ENCODE measurements around the gene BMP7.

The BMP7 gene

DNA sequence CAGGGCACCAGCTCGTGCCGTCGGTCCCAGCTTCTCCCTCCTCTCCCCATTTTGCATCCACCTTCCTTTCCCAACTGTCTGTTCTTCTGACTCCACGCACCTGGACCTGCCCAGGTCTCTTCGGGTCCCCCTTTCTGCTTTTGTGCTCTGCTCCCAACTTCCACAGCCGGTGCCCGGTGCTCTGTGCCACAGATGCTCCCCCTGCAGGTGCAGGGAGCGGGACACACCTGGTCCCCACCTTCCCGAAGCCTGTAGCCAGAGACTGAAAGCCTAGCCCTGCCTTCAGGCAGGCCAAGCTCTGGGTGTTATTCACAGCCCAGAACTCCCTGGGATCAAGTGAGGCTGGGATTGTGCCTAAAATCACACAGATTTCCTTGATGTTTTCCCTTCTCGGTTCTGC, 24.6 kb upstream of the BMP7 start:
- Histone ChIP-seq H3K36me3 (no peaks in the 10 kb centered on the region), H3K9me3 (no peaks in the 10 kb centered on the region), H3K27me3 (peaks cover 5% of the 10 kb centered on the region; the same call in 1 of the 2 replicates), H3K4me1 (no peaks in the 10 kb centered on the region), H3K4me3 (ENCODE audit: low read depth, low read length) (no peak overlapping the region)
- TF ChIP-seq, protein P1, sequence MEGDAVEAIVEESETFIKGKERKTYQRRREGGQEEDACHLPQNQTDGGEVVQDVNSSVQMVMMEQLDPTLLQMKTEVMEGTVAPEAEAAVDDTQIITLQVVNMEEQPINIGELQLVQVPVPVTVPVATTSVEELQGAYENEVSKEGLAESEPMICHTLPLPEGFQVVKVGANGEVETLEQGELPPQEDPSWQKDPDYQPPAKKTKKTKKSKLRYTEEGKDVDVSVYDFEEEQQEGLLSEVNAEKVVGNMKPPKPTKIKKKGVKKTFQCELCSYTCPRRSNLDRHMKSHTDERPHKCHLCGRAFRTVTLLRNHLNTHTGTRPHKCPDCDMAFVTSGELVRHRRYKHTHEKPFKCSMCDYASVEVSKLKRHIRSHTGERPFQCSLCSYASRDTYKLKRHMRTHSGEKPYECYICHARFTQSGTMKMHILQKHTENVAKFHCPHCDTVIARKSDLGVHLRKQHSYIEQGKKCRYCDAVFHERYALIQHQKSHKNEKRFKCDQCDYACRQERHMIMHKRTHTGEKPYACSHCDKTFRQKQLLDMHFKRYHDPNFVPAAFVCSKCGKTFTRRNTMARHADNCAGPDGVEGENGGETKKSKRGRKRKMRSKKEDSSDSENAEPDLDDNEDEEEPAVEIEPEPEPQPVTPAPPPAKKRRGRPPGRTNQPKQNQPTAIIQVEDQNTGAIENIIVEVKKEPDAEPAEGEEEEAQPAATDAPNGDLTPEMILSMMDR (IDR thresholded peaks at IDR 0.05; ENCODE audit: low read depth, low read length) = no peak
- no peak for DNase-seq

DNA sequence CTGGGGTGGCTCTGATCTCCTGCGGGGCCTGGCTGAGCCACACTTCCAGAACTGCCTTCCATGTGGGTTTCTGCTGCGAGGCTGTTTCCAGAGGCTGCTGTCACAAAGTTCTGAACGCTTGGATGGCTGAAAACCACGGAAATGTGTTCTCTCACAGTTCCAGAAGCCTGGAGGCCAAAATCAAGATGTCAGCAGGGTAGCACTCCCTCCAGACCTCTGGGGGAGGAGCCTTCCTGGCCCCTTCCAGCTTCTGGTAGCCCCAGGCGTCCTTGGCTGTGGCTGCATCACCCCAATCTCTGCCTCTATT, 23.7 kb upstream of the BMP7 start:
- no peaks in the 10 kb centered on the region for H3K4me1 ChIP-seq
- no peaks in the 10 kb centered on the region for H3K9me3 ChIP-seq
- no peak overlapping the region for H3K4me3 ChIP-seq (ENCODE audit: low read depth, low read length)
- no peaks in the 10 kb centered on the region for H3K36me3 ChIP-seq
- TF ChIP-seq, protein P1 (IDR thresholded peaks at IDR 0.05; ENCODE audit: low read depth, low read length) = no peak
- H3K27me3 ChIP-seq = peaks cover 5% of the 10 kb centered on the region
- DNase-seq = no peak

DNA sequence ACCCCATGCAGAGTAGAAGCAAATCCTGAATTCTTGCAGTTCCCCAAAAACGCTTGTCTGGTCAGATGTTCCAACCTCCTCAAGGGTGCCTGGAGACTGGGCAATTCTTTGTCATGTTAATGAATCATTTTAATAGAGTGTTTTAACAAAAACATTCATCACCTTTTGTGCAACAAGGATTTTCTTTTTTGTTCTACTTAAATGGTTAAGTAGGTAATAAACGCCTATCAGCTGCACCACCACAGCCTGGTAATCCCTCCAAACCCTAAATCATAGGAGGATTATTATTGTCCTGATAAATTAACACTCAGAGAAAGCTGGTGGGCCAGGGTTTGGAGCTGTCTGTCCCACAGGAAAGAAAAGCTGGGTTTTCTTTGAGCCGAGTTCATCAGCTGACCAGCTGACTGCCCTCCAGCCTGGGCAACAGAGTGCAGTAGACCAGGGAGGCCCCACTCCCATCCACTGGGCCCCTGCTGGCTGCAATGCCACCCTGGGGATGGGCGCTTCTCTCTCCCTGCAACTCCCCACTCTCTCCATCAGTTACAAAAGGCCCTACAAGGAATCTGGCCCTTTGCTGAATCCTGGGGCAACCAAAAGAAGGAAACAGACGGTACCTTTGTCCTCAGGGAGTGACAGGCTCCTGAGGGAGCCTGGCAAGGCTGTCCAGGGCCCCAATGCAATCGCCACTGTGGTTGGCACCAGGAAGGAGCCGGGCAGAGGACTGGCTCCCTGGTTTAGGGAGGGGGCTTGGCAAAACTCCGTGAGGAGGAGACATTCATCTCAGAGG, 23.1 kb upstream of the BMP7 start:
- no peak for DNase-seq
- H3K36me3 ChIP-seq = no peaks in the 10 kb centered on the region
- H3K4me1 ChIP-seq = no peaks in the 10 kb centered on the region
- H3K27me3 ChIP-seq = peaks cover 5% of the 10 kb centered on the region
- TF ChIP-seq, protein P1 (IDR thresholded peaks at IDR 0.05; ENCODE audit: low read depth, low read length) = no peak
- H3K4me3 ChIP-seq (ENCODE audit: low read depth, low read length) = no peak overlapping the region
- no peaks in the 10 kb centered on the region for H3K9me3 ChIP-seq

DNA sequence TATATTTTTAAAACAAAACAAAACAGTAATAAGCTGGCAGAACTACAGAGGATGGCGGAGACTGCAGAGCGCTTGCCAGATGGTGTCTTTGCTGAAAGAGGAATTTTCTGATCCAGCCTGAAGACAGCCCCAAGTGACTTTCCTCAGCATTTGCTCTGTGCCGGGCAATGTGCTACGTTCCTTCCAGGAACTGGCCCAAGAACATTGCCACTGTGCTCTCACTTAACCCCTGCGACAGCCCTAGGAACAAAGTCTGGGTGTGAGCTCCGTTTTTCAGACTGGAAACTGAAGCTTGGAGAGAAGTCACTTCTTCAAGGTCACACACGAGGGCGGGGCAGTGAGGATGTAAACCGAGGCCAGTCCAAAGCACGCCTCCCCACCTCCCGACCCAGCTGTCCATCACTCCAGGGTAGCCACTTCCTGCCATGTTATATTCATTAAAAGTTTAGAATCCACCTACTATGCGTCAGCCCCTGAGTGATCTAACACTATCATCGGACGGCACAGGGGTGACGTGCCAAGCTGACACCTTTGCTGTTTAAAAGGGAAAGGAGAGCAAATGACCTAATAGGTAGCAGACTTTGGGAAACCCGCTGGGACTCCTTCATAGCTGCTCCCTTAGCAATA, 22.3 kb upstream of the BMP7 start:
- peaks cover 5% of the 10 kb centered on the region for H3K27me3 ChIP-seq
- TF ChIP-seq, protein P1 (IDR thresholded peaks at IDR 0.05; ENCODE audit: low read depth, low read length) = no peak
- DNase-seq = no peak
- H3K36me3 ChIP-seq = no peaks in the 10 kb centered on the region
- H3K4me3 ChIP-seq (ENCODE audit: low read depth, low read length) = no peak overlapping the region
- no peaks in the 10 kb centered on the region for H3K9me3 ChIP-seq
- no peaks in the 10 kb centered on the region for H3K4me1 ChIP-seq

DNA sequence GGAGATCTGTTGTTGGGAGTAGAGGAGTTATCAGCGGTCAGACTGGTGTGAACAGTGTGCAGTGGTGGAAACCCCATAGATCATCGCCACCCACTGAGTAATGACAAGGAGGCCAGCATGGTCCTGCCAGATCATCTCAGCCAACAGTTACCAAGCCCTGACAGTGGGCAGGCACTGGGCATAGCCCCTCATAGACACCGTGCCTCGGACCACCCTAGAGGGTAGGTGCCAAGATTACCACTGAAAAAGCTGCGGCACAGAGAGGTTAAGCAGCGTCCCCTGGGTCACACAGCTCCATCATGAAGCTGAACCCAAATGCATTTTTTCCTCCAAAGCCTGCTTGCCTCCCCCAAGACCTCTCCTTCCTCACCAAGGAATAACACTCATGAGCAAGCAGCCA, 21.5 kb upstream of the BMP7 start:
- no peak for DNase-seq
- H3K27me3 ChIP-seq = peaks cover 8% of the 10 kb centered on the region

More for the DNA sequence above, 21.5 kb upstream of the BMP7 start:
- no peaks in the 10 kb centered on the region for H3K4me1 ChIP-seq
- H3K4me3 ChIP-seq (ENCODE audit: low read depth, low read length) = no peak overlapping the region
- no peaks in the 10 kb centered on the region for H3K9me3 ChIP-seq
- no peaks in the 10 kb centered on the region for H3K36me3 ChIP-seq
- TF ChIP-seq, protein P1 (IDR thresholded peaks at IDR 0.05; ENCODE audit: low read depth, low read length) = no peak

All from BE2C (cell line).